ENCODE measurements around the gene LDLRAD4. TPM values are rescaled to one million over a fixed set of nuclear protein-coding genes. Genes with fewer than 3 reads are reported as not detected.

The LDLRAD4 gene
- total RNA-seq, 1 experiment from 2014 or later = not detected

- ChIA-PET POLR2A (ENCODE audit: unreplicated experiment) (no interaction called here), CTCF (no interaction called here)
- intact Hi-C loops (cut with micrococcal nuclease) = no loop called here
- no peaks in the 10 kb centered on the region for H3K79me2 ChIP-seq (ENCODE audit: low read length)
- H3F3A ChIP-seq (ENCODE audit: low read length, unreplicated experiment) = no peaks in the 10 kb centered on the region
- H3K4me1 ChIP-seq (ENCODE audit: insufficient read depth, low read length) = peaks cover 10% of the 10 kb centered on the region
- H3K9me2 ChIP-seq (replicated peaks; ENCODE audit: low read length) = no peaks in the 10 kb centered on the region
- H3K9me3 ChIP-seq (ENCODE audit: low read length) = no peaks in the 10 kb centered on the region
- ATAC-seq (peak; percentile 98), DNase-seq (peak; percentile 78)
- peaks cover 59% of the 10 kb centered on the region for H3K27me3 ChIP-seq (ENCODE audit: low read length)
- H3K4me2 ChIP-seq (ENCODE audit: low read length) = no peak overlapping the region
- no peak overlapping the region for H3K4me3 ChIP-seq (ENCODE audit: low read length)
- TF ChIP-seq EZH2 (IDR thresholded peaks at IDR 0.05; ENCODE audit: low read length, unreplicated experiment) (no peak), EZH2phosphoT487 (IDR thresholded peaks at IDR 0.05; ENCODE audit: borderline replicate concordance, low read length) (no peak), CTCF (conservative IDR thresholded peaks at IDR 0.05; ENCODE audit: low read depth, low read length) (no peak)
- H3K9ac ChIP-seq (ENCODE audit: low read length) = no peak overlapping the region
- H4K20me1 ChIP-seq (ENCODE audit: low read length) = no peaks in the 10 kb centered on the region
- no peaks in the 10 kb centered on the region for H3K36me3 ChIP-seq (ENCODE audit: low read depth, low read length)
- no peak overlapping the region for H3K27ac ChIP-seq (ENCODE audit: low read length)
- H2AFZ ChIP-seq (ENCODE audit: low read length) = no peak overlapping the region
- no TSS peak for BruUV-seq (replicated peaks)
Observed at GRCh38 chr18:13375302-13376255, 157.0 kb downstream of the LDLRAD4 start.

DNA sequence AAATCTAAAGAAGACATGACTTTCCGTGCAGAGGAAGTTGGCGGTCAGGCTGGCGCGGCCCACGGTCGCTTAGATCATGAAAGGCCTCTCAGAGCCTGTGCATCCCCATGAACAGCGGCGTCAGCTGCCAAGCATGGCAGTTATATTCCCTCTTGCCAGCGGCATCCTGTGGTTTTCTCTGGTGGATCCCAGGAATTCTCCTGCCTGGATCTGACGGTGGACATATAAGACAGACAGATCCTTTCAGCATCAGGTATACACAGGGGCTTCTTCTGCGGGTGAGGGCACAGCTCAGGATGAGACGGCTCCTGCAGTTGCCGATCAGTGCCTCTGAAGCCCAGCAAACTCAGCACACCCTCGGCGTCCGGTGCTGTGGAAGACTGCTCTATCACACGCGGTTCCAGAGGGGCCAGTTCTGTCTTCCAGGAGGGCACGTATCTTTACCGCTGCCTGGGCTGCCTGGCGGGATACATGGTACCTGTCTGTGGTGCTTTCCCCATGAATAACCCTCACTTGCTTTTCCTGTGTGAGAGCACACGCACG is 157.8 kb downstream of the LDLRAD4 start:
- Histone ChIP-seq H2AFZ (ENCODE audit: low read length) (no peak overlapping the region), H3F3A (ENCODE audit: low read length, unreplicated experiment) (no peaks in the 10 kb centered on the region), H3K4me2 (ENCODE audit: low read length) (no peak overlapping the region), H3K79me2 (ENCODE audit: low read length) (no peaks in the 10 kb centered on the region), H3K9me2 (replicated peaks; ENCODE audit: low read length) (no peaks in the 10 kb centered on the region), H4K20me1 (ENCODE audit: low read length) (no peaks in the 10 kb centered on the region), H3K4me1 (ENCODE audit: insufficient read depth, low read length) (peaks cover 10% of the 10 kb centered on the region), H3K36me3 (ENCODE audit: low read depth, low read length) (no peaks in the 10 kb centered on the region), H3K9me3 (ENCODE audit: low read length) (no peaks in the 10 kb centered on the region), H3K9ac (ENCODE audit: low read length) (no peak overlapping the region), H3K27me3 (ENCODE audit: low read length) (peaks cover 66% of the 10 kb centered on the region), H3K27ac (ENCODE audit: low read length) (no peak overlapping the region), H3K4me3 (ENCODE audit: low read length) (no peak overlapping the region)
- intact Hi-C loops (cut with micrococcal nuclease) = no loop called here
- CTCF ChIA-PET = no interaction called here
- DNase-seq (no peak), ATAC-seq (no peak)
- BruUV-seq (replicated peaks) = no TSS peak
- TF ChIP-seq EZH2 (IDR thresholded peaks at IDR 0.05; ENCODE audit: low read length, unreplicated experiment) (no peak), EZH2phosphoT487 (IDR thresholded peaks at IDR 0.05; ENCODE audit: borderline replicate concordance, low read length) (no peak), CTCF (conservative IDR thresholded peaks at IDR 0.05; ENCODE audit: low read depth, low read length) (no peak)
- POLR2A ChIA-PET (ENCODE audit: unreplicated experiment) = no interaction called here

GRCh38 chr18:13376841-13377351 is 158.3 kb downstream of the LDLRAD4 start:
- H3K9me3 ChIP-seq (ENCODE audit: low read length) = no peaks in the 10 kb centered on the region
- no peak overlapping the region for H3K27ac ChIP-seq (ENCODE audit: low read length)
- intact Hi-C loops (cut with micrococcal nuclease) = no loop called here
- ATAC-seq = no peak
- no peak overlapping the region for H3K4me2 ChIP-seq (ENCODE audit: low read length)
- H3K4me1 ChIP-seq (ENCODE audit: insufficient read depth, low read length) = peaks cover 10% of the 10 kb centered on the region
- H4K20me1 ChIP-seq (ENCODE audit: low read length) = no peaks in the 10 kb centered on the region
- no peak overlapping the region for H2AFZ ChIP-seq (ENCODE audit: low read length)
- ChIA-PET POLR2A (ENCODE audit: unreplicated experiment) (no interaction called here), CTCF (no interaction called here)
- no peaks in the 10 kb centered on the region for H3K9me2 ChIP-seq (replicated peaks; ENCODE audit: low read length)
- H3F3A ChIP-seq (ENCODE audit: low read length, unreplicated experiment) = no peaks in the 10 kb centered on the region
- H3K27me3 ChIP-seq (ENCODE audit: low read length) = peaks cover 70% of the 10 kb centered on the region
- no peaks in the 10 kb centered on the region for H3K36me3 ChIP-seq (ENCODE audit: low read depth, low read length)
- H3K4me3 ChIP-seq (ENCODE audit: low read length) = no peak overlapping the region
- no peak overlapping the region for H3K9ac ChIP-seq (ENCODE audit: low read length)
- H3K79me2 ChIP-seq (ENCODE audit: low read length) = no peaks in the 10 kb centered on the region
- DNase-seq = no peak
- no peak for TF ChIP-seq EZH2 (IDR thresholded peaks at IDR 0.05; ENCODE audit: low read length, unreplicated experiment)
- no peak for TF ChIP-seq CTCF (conservative IDR thresholded peaks at IDR 0.05; ENCODE audit: low read depth, low read length)
- TF ChIP-seq EZH2phosphoT487 (IDR thresholded peaks at IDR 0.05; ENCODE audit: borderline replicate concordance, low read length) = no peak
- no TSS peak for BruUV-seq (replicated peaks)
